ENCODE measurements around the gene PEMT. TPM values are rescaled to one million over a fixed set of nuclear protein-coding genes. Genes with fewer than 3 reads are reported as not detected.

The PEMT gene
- total and polyA plus RNA-seq, 9 donors: 6.6 to 62.8 (median 32.5) TPM

- peaks cover 3% of the 10 kb centered on the region for H3K4me1 ChIP-seq (ENCODE audit: insufficient read depth)
- TF ChIP-seq EP300 (IDR thresholded peaks at IDR 0.05): no peak
- TF ChIP-seq POLR2A (IDR thresholded peaks at IDR 0.05): no peak
- no peak for TF ChIP-seq CTCF (IDR thresholded peaks at IDR 0.05)
- H3K36me3 ChIP-seq: no peaks in the 10 kb centered on the region
- WGBS, 3 donors: 28 to 41% (median 40%) methylated on average over 10 of the region's 10 CpGs
- H3K27me3 ChIP-seq: no peaks in the 10 kb centered on the region
- H3K27ac ChIP-seq: no peak overlapping the region
- intact Hi-C loops (cut with DNase I): no loop called here
- no peaks in the 10 kb centered on the region for H3K9me3 ChIP-seq
- H3K4me3 ChIP-seq: no peak overlapping the region
- DNase-seq: no peak
Measured at GRCh38 chr17:17538417-17539391, 52.8 kb downstream of the PEMT start.

GRCh38 chr17:17537311-17538099, 54.0 kb downstream of the PEMT start:
- no peak overlapping the region for H3K4me3 ChIP-seq
- no peaks in the 10 kb centered on the region for H3K36me3 ChIP-seq
- no peaks in the 10 kb centered on the region for H3K27me3 ChIP-seq
- intact Hi-C loops (cut with DNase I): no loop called here
- TF ChIP-seq CTCF (IDR thresholded peaks at IDR 0.05): no peak
- TF ChIP-seq EP300 (IDR thresholded peaks at IDR 0.05): no peak
- no peak for TF ChIP-seq POLR2A (IDR thresholded peaks at IDR 0.05)
- no peak for DNase-seq
- peaks cover 3% of the 10 kb centered on the region for H3K4me1 ChIP-seq (ENCODE audit: insufficient read depth)
- H3K9me3 ChIP-seq: no peaks in the 10 kb centered on the region
- WGBS, 3 donors: 84 to 88% (median 86%) methylated on average over 15 of the region's 15 CpGs
- H3K27ac ChIP-seq: no peak overlapping the region

GRCh38 chr17:17536702-17537101, 54.8 kb downstream of the PEMT start:
- H3K9me3 ChIP-seq: no peaks in the 10 kb centered on the region
- intact Hi-C loops (cut with DNase I): no loop called here
- TF ChIP-seq CTCF (IDR thresholded peaks at IDR 0.05) (no peak), POLR2A (IDR thresholded peaks at IDR 0.05) (no peak), EP300 (IDR thresholded peaks at IDR 0.05) (no peak)
- H3K4me1 ChIP-seq (ENCODE audit: insufficient read depth): peaks cover 3% of the 10 kb centered on the region
- no peaks in the 10 kb centered on the region for H3K36me3 ChIP-seq
- 94 to 95% (median 95%) methylated on average over 15 of the region's 15 CpGs for WGBS, 3 donors
- H3K27me3 ChIP-seq: no peaks in the 10 kb centered on the region
- DNase-seq: no peak
- H3K27ac ChIP-seq: no peak overlapping the region
- H3K4me3 ChIP-seq: no peak overlapping the region

GRCh38 chr17:17535957-17536356, 55.6 kb downstream of the PEMT start:
- Histone ChIP-seq H3K9me3 (no peaks in the 10 kb centered on the region), H3K36me3 (no peaks in the 10 kb centered on the region), H3K4me1 (ENCODE audit: insufficient read depth) (peaks cover 1% of the 10 kb centered on the region), H3K27me3 (no peaks in the 10 kb centered on the region), H3K4me3 (no peak overlapping the region), H3K27ac (no peak overlapping the region)
- 61 to 80% (median 74%) methylated on average over 7 of the region's 7 CpGs for WGBS, 3 donors
- TF ChIP-seq EP300 (IDR thresholded peaks at IDR 0.05): no peak
- no peak for TF ChIP-seq CTCF (IDR thresholded peaks at IDR 0.05)
- no peak for TF ChIP-seq POLR2A (IDR thresholded peaks at IDR 0.05)
- DNase-seq: no peak
- intact Hi-C loops (cut with DNase I): no loop called here
